ENCODE results near the gene FOXP1.
A peak's percentile ranks its signal among the peaks of the same experiment; 100 is the strongest.

DNA sequence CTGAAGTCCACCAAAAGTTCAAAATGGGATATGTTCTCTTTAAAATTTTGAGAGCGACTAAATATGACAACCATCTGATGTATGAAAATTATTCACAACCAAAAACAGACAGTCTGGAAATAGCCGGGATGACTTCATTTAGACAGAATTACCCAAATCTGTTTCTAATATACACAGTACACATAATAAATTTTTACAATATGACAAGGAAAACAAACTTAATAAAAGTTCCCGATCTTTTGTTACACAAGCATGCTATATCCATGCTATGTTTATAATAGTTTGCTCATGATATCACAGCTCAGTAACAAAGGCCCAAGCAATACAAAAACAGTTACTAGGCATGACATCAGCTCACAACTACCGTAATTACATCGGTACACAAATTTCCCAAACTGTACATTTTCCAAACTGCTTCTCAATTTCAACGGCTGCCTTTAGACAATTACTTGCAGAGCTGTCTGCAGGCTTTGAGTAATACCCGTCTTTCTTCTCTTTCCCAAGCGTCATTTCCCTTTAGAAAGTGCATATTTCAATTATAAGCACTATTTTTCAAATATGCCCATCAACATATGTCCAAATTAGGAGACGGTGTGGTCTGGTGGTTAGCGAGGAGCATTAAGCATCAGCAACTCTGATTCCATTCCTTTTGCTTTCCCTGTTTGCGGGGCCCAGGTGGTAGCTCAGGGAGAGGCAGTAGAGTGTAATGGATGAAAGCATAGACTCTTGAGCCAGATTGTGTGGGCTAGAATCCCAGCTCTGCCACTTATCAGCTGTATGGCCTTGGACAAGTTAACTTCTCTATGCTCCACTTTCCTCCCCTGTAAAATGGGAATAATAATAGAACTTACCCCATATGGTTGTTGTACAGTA lies 481.2 kb downstream of the FOXP1 start:
- TF ChIP-seq EZH2phosphoT487 (IDR thresholded peaks at IDR 0.05; ENCODE audit: insufficient read depth, low read depth) (peak; percentile 94), EZH2 (IDR thresholded peaks at IDR 0.05; ENCODE audit: insufficient read depth, poor library complexity, severe bottlenecking) (no peak)
